ENCODE results near the gene EIF3B.

GRCh38 chr7:2350055-2350454 lies 4.6 kb upstream of the EIF3B start:
- TF ChIP-seq POLR2A (IDR thresholded peaks at IDR 0.05) (no peak), POLR2AphosphoS5 (IDR thresholded peaks at IDR 0.05) (no peak)
